PC-3 (cell line): Measurements from ENCODE around the gene LTB4R2. TPM values are rescaled to one million over a fixed set of nuclear protein-coding genes. Genes with fewer than 3 reads are reported as not detected.

Source experiments
- ATAC-seq: fragments of 200-7000 bp; cut with Tn5 transposase; 2 replicates; pipeline ENCODE4 v1.9.1; 2020; ENCODE audit warnings: mild to moderate bottlenecking, moderate library complexity
- BruUV-seq: library from RNA; stranded (reverse); fragments of 400-500 nt; replicated peaks from 2 replicates; lab custom pipeline; 2021; lab: Mats Ljungman, UMichigan
- CTCF ChIA-PET: fragments of 300-600 bp; sonication (Branson Sonifier 250); formaldehyde crosslinking; loops from one replicate; lab custom pipeline; 2022; ENCODE audit warnings: antibody characterized with exemption; lab: Charles Lee
- POLR2A ChIA-PET: fragments of 300-600 bp; sonication (Branson Sonifier 250); formaldehyde crosslinking; loops from one replicate; lab custom pipeline; 2022; ENCODE audit warnings: antibody characterized with exemption; ENCODE audit not compliant: unreplicated experiment; lab: Charles Lee
- DNase-seq: peaks from one replicate; pipeline ENCODE4 v3.0.0-alpha.2; 2015
- H2AFZ ChIP-seq: fragments of 300-600 bp; sonication (generic); 2 replicates; pipeline ENCODE4 v1.6.0; 2016; ENCODE audit warnings: antibody characterized with exemption, low read length
- H3F3A ChIP-seq: fragments of 300-600 bp; sonication (generic); one replicate; pipeline ENCODE4 v1.6.0; 2017; ENCODE audit warnings: antibody characterized with exemption, low read length, control low read depth, mild to moderate bottlenecking; ENCODE audit not compliant: unreplicated experiment
- H3K27ac ChIP-seq: fragments of 300-600 bp; sonication (generic); 2 replicates; pipeline ENCODE4 v1.5.1; 2016; ENCODE audit warnings: mild to moderate bottlenecking, low read length
- H3K27me3 ChIP-seq: fragments of 300-600 bp; sonication (generic); 2 replicates; pipeline ENCODE4 v1.6.1; 2016; ENCODE audit warnings: low read length, mixed read lengths
- H3K36me3 ChIP-seq: fragments of 300-600 bp; sonication (generic); 2 replicates; pipeline ENCODE4 v1.6.1; 2016; ENCODE audit warnings: low read depth, mixed run types, low read length, mixed read lengths
- H3K4me1 ChIP-seq: fragments of 300-600 bp; sonication (generic); 2 replicates; pipeline ENCODE4 v1.5.1; 2016; ENCODE audit warnings: low read length; ENCODE audit not compliant: insufficient read depth
- H3K4me2 ChIP-seq: fragments of 300-600 bp; sonication (generic); 2 replicates; pipeline ENCODE4 v1.6.0; 2016; ENCODE audit warnings: low read length
- H3K4me3 ChIP-seq: fragments of 300-600 bp; sonication (generic); 2 replicates; pipeline ENCODE4 v1.5.1; 2016; ENCODE audit warnings: mild to moderate bottlenecking, low read length, mixed read lengths
- H3K79me2 ChIP-seq: fragments of 300-600 bp; sonication (generic); 2 replicates; pipeline ENCODE4 v1.6.1; 2017; ENCODE audit warnings: low read length, mixed read lengths
- H3K9ac ChIP-seq: fragments of 300-600 bp; sonication (generic); 2 replicates; pipeline ENCODE4 v1.6.0; 2016; ENCODE audit warnings: mild to moderate bottlenecking, low read length
- H3K9me2 ChIP-seq: fragments of 300-600 bp; sonication (generic); replicated peaks from 2 replicates; pipeline ENCODE4 v1.6.1; 2016; ENCODE audit warnings: mixed run types, low read length, mixed read lengths
- H3K9me3 ChIP-seq: fragments of 300-600 bp; sonication (generic); 2 replicates; pipeline ENCODE4 v1.6.1; 2016; ENCODE audit warnings: low read length, mixed read lengths
- H4K20me1 ChIP-seq: fragments of 300-600 bp; sonication (generic); 2 replicates; pipeline ENCODE4 v1.6.1; 2016; ENCODE audit warnings: low read length, mixed read lengths
- EZH2 ChIP-seq: fragments of 300-600 bp; sonication (generic); IDR thresholded peaks from one replicate; pipeline ENCODE4 v1.6.1; 2017; ENCODE audit warnings: antibody characterized with exemption, mild to moderate bottlenecking, low read length; ENCODE audit not compliant: unreplicated experiment
- EZH2phosphoT487 ChIP-seq: fragments of 300-600 bp; sonication (generic); IDR thresholded peaks from 2 replicates; pipeline ENCODE4 v1.6.1; 2018; ENCODE audit warnings: mild to moderate bottlenecking, antibody characterized with exemption, low read length, borderline replicate concordance
- intact Hi-C: fragments of 100-400 bp; cut with micrococcal nuclease; formaldehyde crosslinking; loops from 2 replicates; pipeline ENCODE4 v1.9.0; 2023
- total RNA-seq: library from RNA; depleted of rRNA; stranded (reverse); fragments of >200 nt; gene quantifications from 2 replicates; pipeline ENCODE4 v1.2.3, GENCODE V29; 2014
- TF ChIP-seq, protein P1 (sequence below): fragments of 300-600 bp; sonication (generic); conservative IDR thresholded peaks from 2 replicates; pipeline ENCODE4 v1.5.1; 2017; ENCODE audit warnings: antibody characterized with exemption, low read depth, mild to moderate bottlenecking, low read length

LTB4R2 gene
- total RNA-seq, 1 experiment from 2014 or later: 9.3 TPM

DNA sequence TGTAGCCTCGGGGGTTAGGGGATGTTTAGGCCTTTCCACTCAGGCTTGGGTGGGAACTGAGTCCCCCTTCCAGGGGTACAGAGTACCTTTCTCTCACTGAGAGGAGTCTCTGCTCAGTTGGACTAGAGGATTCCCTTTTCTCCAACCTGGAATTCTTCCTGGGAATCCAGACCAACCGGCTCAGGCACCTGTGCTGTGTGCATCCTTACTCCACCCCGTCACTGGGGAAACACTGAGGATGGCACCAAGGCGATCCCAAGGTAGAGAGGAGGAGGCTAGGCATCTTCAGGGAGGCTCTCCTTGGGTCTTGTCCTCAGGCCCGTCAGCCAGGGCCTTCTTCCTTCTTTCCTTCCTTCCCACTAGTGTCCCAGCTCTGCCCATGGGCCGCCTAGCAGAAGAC, 46.1 kb upstream of the LTB4R2 start:
- Histone ChIP-seq H3K4me3 (no peak overlapping the region), H4K20me1 (no peaks in the 10 kb centered on the region), H3K4me1 (peaks cover 8% of the 10 kb centered on the region; the same call in 1 of the 2 replicates), H3K79me2 (no peaks in the 10 kb centered on the region), H3K27me3 (no peaks in the 10 kb centered on the region), H3K36me3 (no peaks in the 10 kb centered on the region), H3K9ac (no peak overlapping the region), H3F3A (no peaks in the 10 kb centered on the region), H3K9me2 (no peaks in the 10 kb centered on the region), H3K9me3 (no peaks in the 10 kb centered on the region), H3K27ac (no peak overlapping the region), H2AFZ (no peak overlapping the region), H3K4me2 (no peak overlapping the region)
- BruUV-seq: no TSS peak
- intact Hi-C loops: no loop called here
- ChIA-PET CTCF (no interaction called here), POLR2A (no interaction called here)
- ATAC-seq: 0 out of 2 replicates have a peak, but pooled peaks have one; percentile 14
- TF ChIP-seq, protein P1, sequence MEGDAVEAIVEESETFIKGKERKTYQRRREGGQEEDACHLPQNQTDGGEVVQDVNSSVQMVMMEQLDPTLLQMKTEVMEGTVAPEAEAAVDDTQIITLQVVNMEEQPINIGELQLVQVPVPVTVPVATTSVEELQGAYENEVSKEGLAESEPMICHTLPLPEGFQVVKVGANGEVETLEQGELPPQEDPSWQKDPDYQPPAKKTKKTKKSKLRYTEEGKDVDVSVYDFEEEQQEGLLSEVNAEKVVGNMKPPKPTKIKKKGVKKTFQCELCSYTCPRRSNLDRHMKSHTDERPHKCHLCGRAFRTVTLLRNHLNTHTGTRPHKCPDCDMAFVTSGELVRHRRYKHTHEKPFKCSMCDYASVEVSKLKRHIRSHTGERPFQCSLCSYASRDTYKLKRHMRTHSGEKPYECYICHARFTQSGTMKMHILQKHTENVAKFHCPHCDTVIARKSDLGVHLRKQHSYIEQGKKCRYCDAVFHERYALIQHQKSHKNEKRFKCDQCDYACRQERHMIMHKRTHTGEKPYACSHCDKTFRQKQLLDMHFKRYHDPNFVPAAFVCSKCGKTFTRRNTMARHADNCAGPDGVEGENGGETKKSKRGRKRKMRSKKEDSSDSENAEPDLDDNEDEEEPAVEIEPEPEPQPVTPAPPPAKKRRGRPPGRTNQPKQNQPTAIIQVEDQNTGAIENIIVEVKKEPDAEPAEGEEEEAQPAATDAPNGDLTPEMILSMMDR: no peak
- TF ChIP-seq EZH2 (no peak), EZH2phosphoT487 (no peak)
- no peak for DNase-seq

GRCh38 chr14:24264298-24264697, 45.6 kb upstream of the LTB4R2 start:
- H3K36me3 ChIP-seq: no peaks in the 10 kb centered on the region
- no peaks in the 10 kb centered on the region for H3F3A ChIP-seq
- TF ChIP-seq, protein P1: no peak
- no peak for TF ChIP-seq EZH2phosphoT487
- no peak for TF ChIP-seq EZH2
- no TSS peak for BruUV-seq
- no peaks in the 10 kb centered on the region for H3K9me2 ChIP-seq
- no peaks in the 10 kb centered on the region for H4K20me1 ChIP-seq
- peaks cover 3% of the 10 kb centered on the region; the same call in 1 of the 2 replicates for H3K4me1 ChIP-seq
- ChIA-PET POLR2A (no interaction called here), CTCF (no interaction called here)
- no peak for ATAC-seq
- DNase-seq: no peak
- H3K9me3 ChIP-seq: no peaks in the 10 kb centered on the region
- H3K4me2 ChIP-seq: no peak overlapping the region
- no peak overlapping the region for H3K27ac ChIP-seq
- H3K4me3 ChIP-seq: no peak overlapping the region
- H3K79me2 ChIP-seq: no peaks in the 10 kb centered on the region
- intact Hi-C loops: no loop called here
- H3K9ac ChIP-seq: no peak overlapping the region
- H2AFZ ChIP-seq: no peak overlapping the region
- no peaks in the 10 kb centered on the region for H3K27me3 ChIP-seq

DNA sequence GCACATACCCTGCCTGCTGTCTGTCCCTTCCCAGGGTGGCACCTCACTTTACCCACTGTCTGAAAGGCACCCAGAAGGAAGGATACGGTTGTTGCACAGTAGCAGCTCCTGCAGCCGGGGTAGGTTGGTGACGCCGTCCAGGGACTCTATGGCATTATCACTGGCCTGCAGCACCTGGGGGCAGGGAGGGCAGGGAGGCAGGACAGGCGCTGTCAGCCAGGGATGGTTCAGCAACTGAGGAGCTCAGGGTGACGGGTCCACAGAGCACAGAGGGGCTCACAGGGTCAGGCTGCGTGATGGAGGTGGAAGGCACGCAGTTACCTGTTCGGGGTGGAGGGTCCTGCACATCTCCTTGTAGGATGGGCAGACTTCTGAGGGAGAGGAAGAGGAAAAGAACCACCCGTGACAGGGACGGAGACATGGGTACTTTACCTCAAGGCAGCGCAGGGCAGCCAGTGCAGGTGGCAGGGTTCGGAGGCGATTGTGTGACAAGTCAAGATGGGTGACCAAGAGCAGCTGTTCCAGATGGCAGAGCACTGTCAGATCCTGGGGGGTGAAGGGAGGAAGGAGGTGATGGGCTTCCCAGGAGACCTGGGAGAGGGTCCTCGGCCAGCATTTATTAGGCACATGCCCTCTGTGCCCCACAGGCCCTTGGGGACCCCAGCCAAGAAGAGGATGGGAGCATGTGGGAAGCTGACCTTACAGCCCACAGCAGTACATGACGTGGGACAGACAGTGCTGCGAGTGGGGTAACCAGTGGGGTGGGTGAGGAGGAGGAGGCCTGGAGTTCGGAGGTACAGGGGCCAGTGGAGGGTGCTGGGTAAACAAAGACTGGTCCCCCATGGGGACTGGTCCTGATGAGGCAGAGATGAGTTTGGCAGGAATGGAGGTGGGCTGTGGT, 43.3 kb upstream of the LTB4R2 start:
- no peaks in the 10 kb centered on the region for H3K27me3 ChIP-seq
- no peaks in the 10 kb centered on the region for H3K36me3 ChIP-seq
- H3K4me3 ChIP-seq: no peak overlapping the region
- no peak overlapping the region for H3K9ac ChIP-seq
- H3F3A ChIP-seq: no peaks in the 10 kb centered on the region
- ChIA-PET CTCF (no interaction called here), POLR2A (no interaction called here)
- DNase-seq: no peak
- H3K4me2 ChIP-seq: no peak overlapping the region
- no peaks in the 10 kb centered on the region for H3K9me3 ChIP-seq
- no peaks in the 10 kb centered on the region for H4K20me1 ChIP-seq
- no peaks in the 10 kb centered on the region for H3K9me2 ChIP-seq
- BruUV-seq: no TSS peak
- H3K4me1 ChIP-seq: peaks cover 6% of the 10 kb centered on the region
- no peaks in the 10 kb centered on the region for H3K79me2 ChIP-seq
- H2AFZ ChIP-seq: no peak overlapping the region
- intact Hi-C loops: no loop called here
- no peak for ATAC-seq
- no peak for TF ChIP-seq EZH2phosphoT487
- no peak overlapping the region for H3K27ac ChIP-seq
